GM18502 (cell line): ENCODE data around the gene DEFB112.

ENCODE experiments used
- ATAC-seq: cut with Tn5 transposase; IDR thresholded peaks from one replicate; pipeline ENCODE4 v1.9.1; 2021; ENCODE audit warnings: mild to moderate bottlenecking; ENCODE audit not compliant: unreplicated experiment, poor library complexity

Gene DEFB112

DNA sequence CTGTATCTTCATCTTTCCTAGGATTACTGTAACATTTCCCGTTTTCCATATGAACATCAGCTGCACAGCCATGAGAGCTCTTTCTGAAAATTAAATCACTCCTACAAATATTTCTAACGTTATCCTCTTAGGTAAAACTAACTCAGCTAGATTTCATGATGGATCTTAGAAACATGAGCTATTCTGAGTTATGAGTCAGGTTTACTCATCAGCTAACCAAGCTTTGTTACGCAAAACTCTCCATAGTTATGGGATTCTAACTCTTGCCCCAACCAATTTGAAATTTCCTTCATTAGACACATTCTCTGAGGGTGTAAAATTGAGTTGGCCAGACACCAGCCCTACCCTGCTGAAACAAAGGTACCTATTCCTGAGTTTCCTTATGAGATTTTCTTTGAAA, 41.9 kb downstream of the DEFB112 start:
- ATAC-seq: no peak

DNA sequence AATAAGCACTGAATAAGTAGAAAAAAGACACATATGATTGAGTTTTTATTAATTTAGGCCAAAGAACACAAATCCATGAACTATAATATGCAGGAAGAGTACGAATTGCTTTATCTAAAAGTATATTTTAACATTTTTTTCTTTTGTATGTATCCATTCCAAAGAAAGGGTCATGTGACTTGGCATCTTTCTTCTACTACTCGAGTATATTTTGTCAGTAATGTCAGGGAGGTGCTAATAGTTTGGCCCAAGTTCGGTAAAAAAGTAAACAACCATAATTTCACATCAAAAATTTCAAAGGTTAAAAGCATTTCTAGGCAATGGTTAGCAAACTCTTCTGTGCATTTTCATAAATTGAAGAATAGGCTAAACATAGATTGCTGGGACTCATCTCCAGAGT, 46.6 kb downstream of the DEFB112 start:
- ATAC-seq: no peak

DNA sequence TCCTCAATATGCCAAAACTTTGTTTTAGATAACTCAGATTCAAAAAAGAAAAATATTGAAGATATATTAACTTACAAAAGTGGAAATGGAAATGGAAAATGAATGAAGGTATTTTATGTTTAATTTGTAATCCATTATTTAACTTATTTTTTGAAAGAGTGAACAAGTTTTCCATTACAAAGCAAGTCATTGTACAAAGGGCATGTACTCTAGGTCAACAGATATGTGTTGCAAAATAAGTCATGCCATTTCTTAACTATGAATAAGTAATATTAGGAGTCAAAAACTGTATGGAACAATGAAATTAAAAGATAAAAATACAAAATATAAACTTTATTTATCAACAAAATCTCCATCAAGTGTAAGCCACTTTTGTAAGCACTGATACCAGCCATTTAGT, 54.5 kb downstream of the DEFB112 start:
- ATAC-seq: no peak
